Measurements from ENCODE around the gene SSBP2. TPM values are rescaled to one million over a fixed set of nuclear protein-coding genes. Genes with fewer than 3 reads are reported as not detected.
A peak's percentile ranks its signal among the peaks of the same experiment; 100 is the strongest.
"Not testable (repeated sequence)": the region's sequence is repeated elsewhere in the genome, so short reads cannot be mapped to it uniquely, and the experiment has no call there.

The SSBP2 gene
- total RNA-seq, 4 donors from 2014 or later: 54.1 to 136 (median 69.8) TPM

GRCh38 chr5:81687292-81687691 lies 63.6 kb downstream of the SSBP2 start:
- 72% methylated on average over 1 of the region's 1 CpG for WGBS
- H3K27ac ChIP-seq: peak overlapping the region; percentile 21
- no peaks in the 10 kb centered on the region for H3K36me3 ChIP-seq
- H3K4me1 ChIP-seq: peaks cover 16% of the 10 kb centered on the region
- TF ChIP-seq CTCF (IDR thresholded peaks at IDR 0.05) (no peak), POLR2AphosphoS5 (IDR thresholded peaks at IDR 0.05) (no peak), POLR2A (IDR thresholded peaks at IDR 0.05) (no peak), EP300 (IDR thresholded peaks at IDR 0.05) (no peak)
- H3K9me3 ChIP-seq: peaks cover 7% of the 10 kb centered on the region
- no peaks in the 10 kb centered on the region for H3K27me3 ChIP-seq
- H3K4me3 ChIP-seq: no peak overlapping the region
- no peak for DNase-seq (ENCODE audit: low spot score in 2 of 2)

- WGBS: 91% methylated on average over 2 of the region's 2 CpGs
- H3K27ac ChIP-seq: no peak overlapping the region
- no peak for TF ChIP-seq EP300 (IDR thresholded peaks at IDR 0.05)
- TF ChIP-seq CTCF (IDR thresholded peaks at IDR 0.05): no peak
- no peak for TF ChIP-seq POLR2A (IDR thresholded peaks at IDR 0.05)
- no peak for TF ChIP-seq POLR2AphosphoS5 (IDR thresholded peaks at IDR 0.05)
- H3K9me3 ChIP-seq: peaks cover 7% of the 10 kb centered on the region
- no peak for DNase-seq (ENCODE audit: low spot score in 2 of 2)
- no peaks in the 10 kb centered on the region for H3K27me3 ChIP-seq
- no peak overlapping the region for H3K4me3 ChIP-seq
- H3K36me3 ChIP-seq: no peaks in the 10 kb centered on the region
- peaks cover 16% of the 10 kb centered on the region for H3K4me1 ChIP-seq
These were observed 65.4 kb downstream of the SSBP2 start for GRCh38 chr5:81685471-81685870.

- no peaks in the 10 kb centered on the region for H3K27me3 ChIP-seq
- TF ChIP-seq POLR2AphosphoS5 (IDR thresholded peaks at IDR 0.05) (no peak), POLR2A (IDR thresholded peaks at IDR 0.05) (no peak), CTCF (IDR thresholded peaks at IDR 0.05) (no peak), EP300 (IDR thresholded peaks at IDR 0.05) (no peak)
- no peaks in the 10 kb centered on the region for H3K4me1 ChIP-seq
- H3K27ac ChIP-seq: no peak overlapping the region
- WGBS: 100% methylated on average over 1 of the region's 1 CpG
- H3K9me3 ChIP-seq: no peaks in the 10 kb centered on the region
- H3K36me3 ChIP-seq: no peaks in the 10 kb centered on the region
- DNase-seq (ENCODE audit: low spot score in 2 of 2): no peak
- no peak overlapping the region for H3K4me3 ChIP-seq
These were observed 71.0 kb downstream of the SSBP2 start for GRCh38 chr5:81679885-81680284.

- no peak for DNase-seq (ENCODE audit: low spot score in 2 of 2)
- 93% methylated on average over 3 of the region's 3 CpGs for WGBS
- no peak overlapping the region for H3K27ac ChIP-seq
- no peaks in the 10 kb centered on the region for H3K27me3 ChIP-seq
- H3K9me3 ChIP-seq: no peaks in the 10 kb centered on the region
- H3K4me3 ChIP-seq: no peak overlapping the region
- H3K36me3 ChIP-seq: no peaks in the 10 kb centered on the region
- H3K4me1 ChIP-seq: no peaks in the 10 kb centered on the region
- no peak for TF ChIP-seq POLR2AphosphoS5 (IDR thresholded peaks at IDR 0.05)
- no peak for TF ChIP-seq CTCF (IDR thresholded peaks at IDR 0.05)
- no peak for TF ChIP-seq EP300 (IDR thresholded peaks at IDR 0.05)
- TF ChIP-seq POLR2A (IDR thresholded peaks at IDR 0.05): no peak
These were observed 75.5 kb downstream of the SSBP2 start for GRCh38 chr5:81675420-81675819.

- TF ChIP-seq EP300 (IDR thresholded peaks at IDR 0.05) (no peak), POLR2AphosphoS5 (IDR thresholded peaks at IDR 0.05) (no peak), POLR2A (IDR thresholded peaks at IDR 0.05) (no peak), CTCF (IDR thresholded peaks at IDR 0.05) (no peak)
- WGBS: 84% methylated on average over 1 of the region's 1 CpG
- H3K27me3 ChIP-seq: no peaks in the 10 kb centered on the region
- no peaks in the 10 kb centered on the region for H3K9me3 ChIP-seq
- no peak overlapping the region for H3K4me3 ChIP-seq
- no peaks in the 10 kb centered on the region for H3K36me3 ChIP-seq
- no peak overlapping the region for H3K27ac ChIP-seq
- H3K4me1 ChIP-seq: no peaks in the 10 kb centered on the region
- DNase-seq (ENCODE audit: low spot score in 2 of 2): no peak
These were observed 85.1 kb downstream of the SSBP2 start for GRCh38 chr5:81665795-81666194.

GRCh38 chr5:81660624-81661023 lies 90.3 kb downstream of the SSBP2 start:
- not testable (repeated sequence) for H3K4me3 ChIP-seq; H3K27me3 ChIP-seq; DNase-seq (ENCODE audit: low spot score in 2 of 2); H3K27ac ChIP-seq; H3K36me3 ChIP-seq; H3K4me1 ChIP-seq; H3K9me3 ChIP-seq
- WGBS: 94% methylated on average over 1 of the region's 1 CpG

Measured in suprapubic skin (tissue), 4 donors.